Nephron progenitor cell (in vitro differentiated cells): ENCODE results near the gene WIF1.

Source experiments
- DNase-seq: peaks from one replicate; pipeline ENCODE4 v3.0.0; 2021
- H3K27ac Mint-ChIP-seq: 2 replicates; pipeline ENCODE4 v1.8.0; 2021; ENCODE audit warnings: mild to moderate bottlenecking, moderate library complexity, mixed read lengths
- H3K27me3 Mint-ChIP-seq: 2 replicates; pipeline ENCODE4 v1.8.0; 2021; ENCODE audit warnings: mild to moderate bottlenecking, low read depth, mixed read lengths; ENCODE audit not compliant: poor library complexity
- H3K36me3 Mint-ChIP-seq: 2 replicates; pipeline ENCODE4 v1.8.0; 2021; ENCODE audit warnings: low read depth, mixed read lengths
- H3K4me1 Mint-ChIP-seq: 2 replicates; pipeline ENCODE4 v1.8.0; 2021; ENCODE audit warnings: mixed read lengths
- H3K4me3 Mint-ChIP-seq: 2 replicates; pipeline ENCODE4 v1.8.0; 2021; ENCODE audit warnings: mild to moderate bottlenecking, moderate library complexity, mixed read lengths
- H3K9me3 Mint-ChIP-seq: 2 replicates; pipeline ENCODE4 v1.8.0; 2021; ENCODE audit warnings: mild to moderate bottlenecking, moderate library complexity, mixed read lengths
- CTCF ChIP-seq: fragments of 200-600 bp; sonication (generic); IDR thresholded peaks from 2 replicates; pipeline ENCODE4 v1.5.0; 2021; ENCODE audit warnings: antibody characterized with exemption

The WIF1 gene

GRCh38 chr12:65113621-65114035, 7.5 kb downstream of the WIF1 start:
- no peak for TF ChIP-seq CTCF
- no peaks in the 10 kb centered on the region for H3K9me3 Mint-ChIP-seq
- H3K4me1 Mint-ChIP-seq, result no peaks in the 10 kb centered on the region
- no peak overlapping the region for H3K27ac Mint-ChIP-seq
- H3K4me3 Mint-ChIP-seq, result no peak overlapping the region
- DNase-seq, result no peak
- H3K36me3 Mint-ChIP-seq, result no peaks in the 10 kb centered on the region
- H3K27me3 Mint-ChIP-seq, result peaks cover 13% of the 10 kb centered on the region

- H3K27ac Mint-ChIP-seq, result no peak overlapping the region
- DNase-seq, result no peak
- H3K4me1 Mint-ChIP-seq, result no peaks in the 10 kb centered on the region
- H3K36me3 Mint-ChIP-seq, result no peaks in the 10 kb centered on the region
- H3K27me3 Mint-ChIP-seq, result no peaks in the 10 kb centered on the region
- H3K4me3 Mint-ChIP-seq, result no peak overlapping the region
- TF ChIP-seq CTCF, result no peak
- no peaks in the 10 kb centered on the region for H3K9me3 Mint-ChIP-seq
Measured at GRCh38 chr12:65106948-65107347, 14.2 kb downstream of the WIF1 start.

- TF ChIP-seq CTCF, result peak; percentile 34
- no peak overlapping the region for H3K27ac Mint-ChIP-seq
- DNase-seq, result no peak
- no peaks in the 10 kb centered on the region for H3K36me3 Mint-ChIP-seq
- no peaks in the 10 kb centered on the region for H3K4me1 Mint-ChIP-seq
- H3K4me3 Mint-ChIP-seq, result no peak overlapping the region
- H3K27me3 Mint-ChIP-seq, result peaks cover 4% of the 10 kb centered on the region
- H3K9me3 Mint-ChIP-seq, result no peaks in the 10 kb centered on the region
Measured at GRCh38 chr12:65100140-65100539, 21.0 kb downstream of the WIF1 start.

- DNase-seq, result no peak
- Mint-ChIP-seq H3K9me3 (no peaks in the 10 kb centered on the region), H3K4me3 (no peak overlapping the region), H3K27ac (no peak overlapping the region), H3K4me1 (no peaks in the 10 kb centered on the region), H3K27me3 (peaks cover 4% of the 10 kb centered on the region), H3K36me3 (no peaks in the 10 kb centered on the region)
- TF ChIP-seq CTCF, result no peak
Measured at GRCh38 chr12:65099182-65099581, 21.9 kb downstream of the WIF1 start.

- no peak overlapping the region for H3K27ac Mint-ChIP-seq
- no peak for DNase-seq
- no peak overlapping the region for H3K4me3 Mint-ChIP-seq
- no peaks in the 10 kb centered on the region for H3K9me3 Mint-ChIP-seq
- no peak for TF ChIP-seq CTCF
- no peaks in the 10 kb centered on the region for H3K4me1 Mint-ChIP-seq
- no peaks in the 10 kb centered on the region for H3K36me3 Mint-ChIP-seq
- H3K27me3 Mint-ChIP-seq, result peaks cover 4% of the 10 kb centered on the region
Measured at GRCh38 chr12:65098364-65098763, 22.7 kb downstream of the WIF1 start.

- no peak overlapping the region for H3K4me3 Mint-ChIP-seq
- no peaks in the 10 kb centered on the region for H3K36me3 Mint-ChIP-seq
- H3K9me3 Mint-ChIP-seq, result no peaks in the 10 kb centered on the region
- H3K4me1 Mint-ChIP-seq, result no peaks in the 10 kb centered on the region
- peaks cover 7% of the 10 kb centered on the region for H3K27me3 Mint-ChIP-seq
- TF ChIP-seq CTCF, result no peak
- H3K27ac Mint-ChIP-seq, result no peak overlapping the region
- no peak for DNase-seq
Measured at GRCh38 chr12:65094722-65095121, 26.4 kb downstream of the WIF1 start.
